A673 (cell line): Measurements from ENCODE around the gene GIMAP5.

ENCODE experiments used
- EZH2 ChIP-seq: fragments of 200-600 bp; sonication (generic); IDR thresholded peaks from 2 replicates; pipeline ENCODE4 v1.6.1; 2017; ENCODE audit warnings: borderline replicate concordance, low read depth, mild to moderate bottlenecking, mixed read lengths, antibody characterized with exemption, low read length; ENCODE audit not compliant: poor library complexity, severe bottlenecking
- TF ChIP-seq, protein P1 (sequence below): fragments of 300-800, 200-600 bp; sonication (generic); conservative IDR thresholded peaks from 2 replicates; pipeline ENCODE4 v1.5.1; 2017; ENCODE audit warnings: low read depth, mild to moderate bottlenecking, antibody characterized with exemption, low read length, moderate library complexity, mixed read lengths

DNA sequence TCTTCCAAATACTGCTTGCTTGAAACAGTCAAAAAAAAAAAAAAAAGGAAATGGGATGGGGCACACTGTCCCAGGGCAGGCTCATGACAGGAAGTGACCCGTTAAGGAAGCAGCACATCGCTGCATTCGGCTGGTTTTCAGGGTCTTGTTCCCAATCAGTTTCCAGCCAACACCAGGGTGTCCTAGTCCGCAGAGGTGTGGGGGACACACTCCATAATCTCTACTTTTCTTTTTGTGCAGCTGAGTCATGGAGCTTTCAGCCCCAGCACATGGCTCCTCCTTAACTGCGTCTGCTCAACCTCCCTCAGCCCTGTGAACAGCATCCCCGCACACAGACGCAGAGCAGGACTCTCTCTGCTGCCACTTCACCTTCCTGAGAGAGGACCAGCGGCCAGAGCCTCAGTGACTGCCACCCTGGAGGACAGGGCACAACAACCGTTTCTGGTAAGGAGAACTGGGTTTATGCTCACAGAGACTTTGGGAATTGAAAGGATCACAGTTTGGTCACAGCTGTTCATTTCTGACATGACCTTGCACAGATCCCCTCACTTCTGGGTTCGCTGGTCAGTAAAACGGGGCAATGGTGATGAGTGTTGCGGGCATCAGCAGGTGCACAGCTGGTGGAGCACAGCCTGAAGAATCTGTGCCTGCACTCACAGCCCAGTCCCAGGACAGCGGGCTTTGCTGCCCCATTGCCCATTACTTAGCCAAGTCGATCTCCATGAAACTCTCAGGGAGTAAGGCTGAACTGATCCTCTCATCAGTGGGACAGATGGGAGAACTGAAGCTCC is at the start of gene GIMAP5:
- no peak for TF ChIP-seq EZH2
- TF ChIP-seq, protein P1, sequence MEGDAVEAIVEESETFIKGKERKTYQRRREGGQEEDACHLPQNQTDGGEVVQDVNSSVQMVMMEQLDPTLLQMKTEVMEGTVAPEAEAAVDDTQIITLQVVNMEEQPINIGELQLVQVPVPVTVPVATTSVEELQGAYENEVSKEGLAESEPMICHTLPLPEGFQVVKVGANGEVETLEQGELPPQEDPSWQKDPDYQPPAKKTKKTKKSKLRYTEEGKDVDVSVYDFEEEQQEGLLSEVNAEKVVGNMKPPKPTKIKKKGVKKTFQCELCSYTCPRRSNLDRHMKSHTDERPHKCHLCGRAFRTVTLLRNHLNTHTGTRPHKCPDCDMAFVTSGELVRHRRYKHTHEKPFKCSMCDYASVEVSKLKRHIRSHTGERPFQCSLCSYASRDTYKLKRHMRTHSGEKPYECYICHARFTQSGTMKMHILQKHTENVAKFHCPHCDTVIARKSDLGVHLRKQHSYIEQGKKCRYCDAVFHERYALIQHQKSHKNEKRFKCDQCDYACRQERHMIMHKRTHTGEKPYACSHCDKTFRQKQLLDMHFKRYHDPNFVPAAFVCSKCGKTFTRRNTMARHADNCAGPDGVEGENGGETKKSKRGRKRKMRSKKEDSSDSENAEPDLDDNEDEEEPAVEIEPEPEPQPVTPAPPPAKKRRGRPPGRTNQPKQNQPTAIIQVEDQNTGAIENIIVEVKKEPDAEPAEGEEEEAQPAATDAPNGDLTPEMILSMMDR, result no peak
